Measurements from ENCODE around the gene IMPDH1.

DNA sequence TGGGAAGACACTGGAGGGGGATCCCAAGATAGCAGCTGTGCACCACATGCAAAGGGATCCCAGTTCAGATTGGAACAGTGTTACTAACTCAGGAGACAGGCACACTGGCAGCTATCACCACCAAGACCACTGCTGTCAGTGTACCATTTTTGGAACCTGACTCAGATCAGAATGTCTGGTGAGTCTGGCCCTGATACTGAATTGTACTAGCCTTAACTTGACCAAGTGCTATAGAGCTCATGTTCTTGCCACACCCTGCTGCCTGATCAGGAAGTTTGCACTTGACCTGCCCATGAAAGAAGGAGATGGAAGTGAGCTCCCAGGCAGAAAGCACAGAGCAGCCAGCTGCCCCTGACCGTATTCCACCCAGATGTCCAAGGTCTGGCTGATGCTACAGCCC, 43.5 kb downstream of the IMPDH1 start:
- TF ChIP-seq CTCF (IDR thresholded peaks at IDR 0.05; ENCODE audit: low read length) (no peak), EZH2 (IDR thresholded peaks at IDR 0.05; ENCODE audit: borderline replicate concordance, low read length) (no peak)

Data from OCI-LY1 (cell line).